Renal cortical epithelial cell (primary cell): Measurements from ENCODE around the gene NUB1. TPM values are rescaled to one million over a fixed set of nuclear protein-coding genes. Genes with fewer than 3 reads are reported as not detected.

Source experiments
- DNase-seq: peaks from one replicate; pipeline ENCODE4 v3.0.0-alpha.2; 2011; ENCODE audit warnings: low read depth
- total RNA-seq: library from RNA; depleted of rRNA; stranded (reverse); fragments of >200 nt; gene quantifications from 2 replicates; pipeline ENCODE4 v1.2.3, GENCODE V29; 2014

NUB1 gene
- total RNA-seq, 1 donor from 2014 or later, result 53.6 TPM

GRCh38 chr7:151345576-151346469 lies 4.2 kb downstream of the NUB1 start:
- no peak for DNase-seq

DNA sequence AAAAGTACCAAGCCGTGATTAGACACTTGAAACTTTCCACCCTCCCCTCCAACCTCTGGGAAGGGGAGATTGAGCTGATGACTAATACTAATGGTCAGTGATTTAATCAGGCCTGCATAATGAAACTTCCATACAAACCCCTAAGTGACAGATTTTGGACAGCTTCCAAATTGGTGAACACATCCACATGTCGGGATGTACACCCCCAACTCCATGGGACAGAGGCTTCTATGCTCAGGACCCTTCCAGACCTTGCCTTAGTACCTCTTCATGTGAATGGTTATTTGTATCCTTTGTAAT lies 4.8 kb downstream of the NUB1 start:
- DNase-seq, result peak; percentile 43

GRCh38 chr7:151347200-151347599 lies 5.6 kb downstream of the NUB1 start:
- DNase-seq, result no peak

DNA sequence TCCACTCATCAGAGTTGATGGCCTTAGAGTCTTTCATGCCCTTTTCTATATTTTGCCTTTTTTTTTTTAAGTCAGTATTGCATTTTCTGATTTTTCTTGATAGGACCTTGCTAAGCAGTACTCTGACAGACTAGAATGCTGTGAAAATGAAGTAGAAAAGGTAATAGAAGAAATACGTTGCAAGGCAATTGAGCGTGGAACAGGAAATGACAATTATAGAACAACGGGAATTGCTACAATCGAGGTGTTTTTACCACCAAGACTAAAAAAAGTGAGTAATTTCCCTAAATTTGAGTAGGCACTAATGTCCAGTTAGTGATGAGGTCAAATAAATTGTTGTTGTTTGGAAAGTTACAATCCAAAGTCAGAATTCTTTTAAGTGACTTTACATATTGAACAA lies 7.4 kb downstream of the NUB1 start:
- DNase-seq, result no peak

- DNase-seq, result no peak
Measured at GRCh38 chr7:151349507-151349853, 7.9 kb downstream of the NUB1 start.

DNA sequence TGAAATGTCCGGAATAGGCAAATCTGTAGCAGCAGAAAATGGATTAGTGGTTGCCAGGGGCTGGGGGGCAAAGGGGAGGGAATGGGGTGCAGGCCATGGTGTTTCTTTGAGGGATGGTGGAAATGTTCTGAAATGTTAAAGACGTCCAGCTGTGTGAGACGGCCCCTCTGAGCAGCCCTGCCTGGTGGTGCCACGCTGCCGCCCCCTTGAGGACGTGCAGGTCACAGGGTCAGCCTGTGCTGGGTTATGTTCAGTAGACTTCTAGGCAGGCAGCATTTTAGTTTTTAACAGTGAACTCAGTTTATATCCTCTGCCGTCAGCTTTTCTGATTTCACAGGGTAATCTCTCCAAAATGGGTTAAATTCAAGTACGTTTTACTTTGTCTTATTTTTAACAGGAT lies 9.4 kb downstream of the NUB1 start:
- no peak for DNase-seq

DNA sequence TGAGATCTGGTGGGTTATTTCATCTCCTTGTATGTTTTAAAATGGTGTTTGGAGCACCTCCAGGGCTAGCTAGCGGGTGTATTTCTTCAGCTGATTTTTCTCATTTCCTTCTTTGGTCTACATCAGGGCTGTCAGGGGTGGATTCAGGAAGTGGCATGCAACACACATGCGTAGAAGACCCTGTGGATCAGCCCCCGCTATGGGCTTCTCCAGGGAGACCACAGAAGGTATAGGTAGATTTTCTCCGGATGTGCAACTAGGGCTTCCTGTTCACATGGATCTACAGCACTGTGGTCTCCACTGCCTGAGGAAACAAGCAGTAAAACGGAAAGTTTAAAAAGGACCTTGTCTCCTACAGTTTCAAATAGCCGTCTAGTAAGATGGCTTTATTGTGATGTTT lies 10.4 kb downstream of the NUB1 start:
- DNase-seq, result no peak

DNA sequence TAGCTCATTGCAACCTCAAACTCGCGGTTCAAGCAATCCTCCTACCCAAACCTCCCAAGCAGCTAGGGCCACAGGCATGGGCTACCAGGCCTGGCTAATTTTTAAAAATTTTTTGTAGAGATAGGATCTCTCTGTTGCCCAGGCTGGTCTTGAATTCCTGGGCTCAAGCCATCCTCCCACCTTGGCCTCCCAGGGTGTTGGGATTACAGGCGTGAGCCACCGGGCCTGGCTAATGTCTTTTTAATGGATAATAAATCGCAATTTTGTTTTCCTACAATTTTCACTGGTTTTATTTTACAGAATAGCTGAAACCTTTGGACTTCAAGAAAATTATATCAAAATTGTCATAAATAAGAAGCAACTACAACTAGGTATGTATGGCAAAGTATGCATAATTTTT lies 10.9 kb downstream of the NUB1 start:
- DNase-seq, result no peak

- DNase-seq, result no peak
Measured at GRCh38 chr7:151361193-151361959, 19.8 kb downstream of the NUB1 start.

- no peak for DNase-seq
Measured at GRCh38 chr7:151363182-151363581, 21.6 kb downstream of the NUB1 start.

DNA sequence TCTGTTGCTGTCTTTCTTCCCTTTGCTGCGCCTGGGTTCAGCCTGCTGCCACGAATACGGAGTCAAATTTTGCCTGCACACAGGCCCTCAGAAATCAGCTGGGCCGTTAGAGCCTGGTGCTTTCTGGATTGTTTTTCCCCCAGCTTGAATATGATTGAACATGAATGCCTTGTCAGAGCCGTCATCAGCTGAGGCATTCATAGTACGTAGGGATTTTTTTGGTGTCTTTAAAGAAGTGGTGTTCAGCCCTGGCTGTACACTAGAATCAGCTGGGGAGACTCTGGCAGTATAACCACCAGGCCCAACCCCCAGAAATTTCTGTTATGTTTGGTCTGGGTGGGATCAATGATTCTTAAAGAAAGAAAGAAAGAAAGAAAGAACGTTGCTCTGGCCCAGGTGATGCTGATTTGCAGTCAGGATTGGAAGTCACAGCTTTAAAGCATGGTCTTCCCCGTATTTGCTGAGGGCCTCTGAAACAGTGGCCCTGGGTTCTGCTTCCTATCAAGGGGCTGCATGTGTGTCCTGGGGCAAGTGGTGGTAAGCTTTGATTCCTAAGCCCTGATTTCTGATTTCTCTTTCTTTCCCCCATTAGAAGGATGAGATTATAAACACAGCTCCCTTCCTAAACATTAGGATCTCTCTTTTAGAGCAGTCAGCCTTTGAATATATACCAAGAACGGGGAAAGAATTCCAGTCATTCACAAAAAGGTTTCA lies 24.7 kb downstream of the NUB1 start:
- no peak for DNase-seq

- DNase-seq, result no peak
Measured at GRCh38 chr7:151366880-151367222, 25.2 kb downstream of the NUB1 start.

GRCh38 chr7:151367284-151367683 lies 25.7 kb downstream of the NUB1 start:
- no peak for DNase-seq

GRCh38 chr7:151368136-151368571 lies 26.5 kb downstream of the NUB1 start:
- DNase-seq, result peak; percentile 64

DNA sequence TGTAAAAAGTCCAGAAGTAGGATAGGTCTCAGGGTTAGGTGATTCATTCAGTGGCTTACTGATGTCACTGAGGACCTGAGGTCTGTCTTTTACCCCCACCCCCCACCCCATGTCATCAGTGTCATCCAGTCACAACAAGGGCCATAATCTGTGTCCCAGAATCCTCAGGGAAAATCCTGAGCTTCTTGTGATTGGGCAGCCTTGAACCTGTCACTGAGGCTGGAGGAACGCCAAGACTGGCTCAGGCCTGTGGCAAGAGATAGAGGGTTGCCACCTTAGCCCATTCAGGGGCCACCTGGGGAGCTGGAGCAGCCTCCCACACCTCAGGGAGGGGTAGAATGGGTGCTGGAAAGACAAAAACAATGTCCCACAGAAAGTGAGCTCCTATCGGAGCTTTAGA lies 29.7 kb downstream of the NUB1 start:
- DNase-seq, result no peak

DNA sequence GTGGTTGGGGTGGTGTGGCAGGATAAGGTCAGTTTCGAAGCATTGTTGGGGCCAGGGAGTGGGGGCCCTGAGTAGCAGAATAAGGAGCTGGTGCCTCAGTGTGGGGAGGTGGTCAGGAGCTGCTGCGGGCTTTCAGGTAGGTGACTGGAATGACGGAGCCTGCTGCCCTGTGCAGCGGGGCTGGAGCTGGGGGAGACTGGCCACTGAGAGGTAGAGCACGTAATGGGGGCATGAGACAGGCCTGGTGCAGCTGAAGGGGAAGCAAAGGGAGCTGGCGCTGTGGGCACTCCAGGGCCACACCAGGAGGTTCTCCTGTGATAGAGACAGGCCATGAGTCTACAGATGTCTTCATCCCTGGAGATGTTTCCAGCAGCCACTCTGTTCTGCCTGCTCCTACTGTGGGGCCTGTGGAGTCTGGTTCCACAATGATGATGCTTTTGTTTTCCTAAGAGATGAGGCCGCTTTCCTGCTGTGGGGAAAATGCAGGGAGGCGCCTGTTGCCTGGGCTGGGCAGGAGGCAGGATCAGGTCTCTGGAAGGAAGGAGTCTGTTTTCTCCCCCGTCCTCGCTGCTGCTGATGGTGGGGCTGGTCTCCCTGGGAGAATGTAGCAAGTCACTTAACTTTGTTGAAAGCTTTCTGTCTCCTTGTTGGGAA lies 31.1 kb downstream of the NUB1 start:
- no peak for DNase-seq

DNA sequence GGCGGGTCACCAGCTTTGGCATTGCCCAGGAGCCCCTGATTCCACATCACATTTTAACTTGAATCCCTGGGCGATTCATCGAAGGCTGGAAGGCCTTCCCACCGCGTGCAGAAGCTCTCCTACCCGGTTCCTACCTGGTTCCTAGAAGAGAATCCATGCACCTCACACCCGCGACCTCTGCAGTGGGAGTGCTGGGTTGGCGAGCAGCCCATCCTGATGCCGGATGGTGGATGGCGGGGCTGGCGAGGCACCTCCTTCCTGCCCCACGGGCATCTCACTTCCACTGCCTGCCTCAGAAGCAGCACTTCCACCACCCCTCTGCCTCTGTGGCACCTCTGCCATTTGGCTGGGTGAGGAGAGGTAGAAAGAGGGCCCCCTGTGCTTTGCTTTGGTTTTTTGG lies 32.0 kb downstream of the NUB1 start:
- no peak for DNase-seq

DNA sequence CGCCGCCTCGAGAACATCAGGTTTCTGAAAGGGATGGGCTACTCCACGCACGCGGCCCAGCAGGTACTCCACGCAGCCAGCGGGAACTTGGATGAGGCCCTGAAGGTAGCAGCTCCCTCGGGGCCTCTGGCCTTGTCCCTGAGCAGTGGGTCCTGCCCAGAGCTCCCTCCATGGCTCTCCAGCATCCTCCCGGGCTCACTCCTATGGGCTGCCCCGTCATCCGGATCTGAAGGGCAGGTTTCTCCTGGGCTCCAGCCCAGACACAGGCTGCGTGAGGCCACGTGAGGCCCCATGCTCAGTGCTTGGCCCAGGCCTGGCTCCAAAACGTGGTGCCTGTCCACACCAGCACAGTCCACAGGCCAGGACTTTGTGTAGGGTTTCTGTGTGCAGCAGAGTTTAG lies 32.5 kb downstream of the NUB1 start:
- no peak for DNase-seq

GRCh38 chr7:151374726-151375125 lies 33.1 kb downstream of the NUB1 start:
- DNase-seq, result no peak

DNA sequence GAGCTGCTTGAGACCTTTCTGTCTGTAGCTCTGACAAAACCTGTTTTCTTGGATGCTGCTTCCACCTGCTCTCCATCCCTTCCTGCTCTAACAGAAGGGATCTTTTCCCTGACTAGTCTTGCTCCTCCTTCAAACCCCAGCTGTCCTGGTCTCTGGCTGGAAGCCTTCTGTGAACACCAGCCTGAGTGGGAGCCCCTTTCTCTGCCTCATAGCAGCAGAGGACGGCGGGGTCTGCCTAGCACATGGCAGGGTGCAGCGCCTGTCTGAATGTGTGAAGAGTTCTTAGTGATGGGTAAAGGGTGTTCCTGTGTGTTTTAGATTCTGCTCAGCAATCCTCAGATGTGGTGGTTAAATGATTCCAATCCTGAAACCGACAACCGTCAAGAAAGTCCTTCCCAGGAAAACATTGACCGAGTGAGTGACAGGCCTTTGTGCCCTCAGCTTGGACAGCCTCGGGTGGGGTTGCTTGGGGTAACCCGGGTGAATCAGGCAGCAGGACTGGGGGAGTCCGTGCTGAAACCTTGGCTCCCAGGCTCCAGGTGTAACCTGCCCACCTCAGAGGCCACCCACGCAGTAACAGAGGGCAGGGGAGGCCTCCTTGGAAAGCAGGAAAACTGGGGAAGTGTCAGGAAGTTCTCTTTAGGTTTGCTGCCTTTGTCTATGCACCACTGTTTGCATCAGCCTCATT lies 34.1 kb downstream of the NUB1 start:
- no peak for DNase-seq

DNA sequence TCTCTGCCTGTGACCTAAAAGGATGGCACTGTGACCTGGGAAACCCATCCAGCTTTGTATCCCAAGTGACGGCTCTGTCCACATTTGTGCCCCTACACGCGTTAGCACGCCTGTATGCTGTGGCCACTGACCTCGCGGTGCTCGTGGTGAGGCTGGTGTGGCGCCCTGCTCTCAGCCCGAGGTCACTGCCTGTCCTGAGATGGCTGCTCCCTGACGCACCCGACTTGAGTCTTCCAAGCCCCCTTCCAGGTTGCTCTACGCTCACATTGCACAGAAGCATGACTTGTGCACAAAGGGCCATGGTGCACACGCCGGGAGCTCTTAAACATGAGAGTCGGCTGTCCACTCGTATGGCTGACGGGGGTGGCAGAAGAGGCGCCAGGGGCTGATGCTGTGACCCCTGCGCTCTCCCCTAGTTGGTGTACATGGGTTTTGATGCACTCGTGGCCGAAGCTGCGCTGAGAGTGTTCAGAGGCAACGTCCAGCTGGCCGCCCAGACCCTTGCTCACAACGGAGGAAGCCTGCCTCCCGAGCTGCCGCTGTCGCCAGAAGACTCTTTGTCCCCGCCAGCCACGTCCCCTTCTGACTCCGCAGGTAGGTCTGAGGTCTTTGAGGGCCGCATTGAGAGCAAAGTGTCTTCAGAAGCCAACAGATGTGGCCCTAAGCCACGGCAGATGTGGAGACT lies 34.7 kb downstream of the NUB1 start:
- no peak for DNase-seq
